Cerebellar cortex (tissue), 1 donor: ENCODE results near the gene LCE1D.

Source experiments
- DNase-seq: peaks from one replicate; pipeline ENCODE4 v3.0.0-alpha.2; 2015; ENCODE audit warnings: low spot score

LCE1D gene

GRCh38 chr1:152796421-152796820 is at the start of gene LCE1D:
Gene LCE1D, plus strand, starts transcription at chr1:152796721. Its CDS starts 1,074 bp downstream, at chr1:152797795.
- DNase-seq: no peak

GRCh38 chr1:152747831-152748230 is 48.7 kb upstream of the LCE1D start:
- no peak for DNase-seq

- no peak for DNase-seq
Measured at GRCh38 chr1:152752225-152752624, 44.3 kb upstream of the LCE1D start.

GRCh38 chr1:152753586-152753985 is 42.9 kb upstream of the LCE1D start:
- DNase-seq: no peak

- no peak for DNase-seq
Measured at GRCh38 chr1:152756872-152757271, 39.6 kb upstream of the LCE1D start.

GRCh38 chr1:152757747-152758146 is 38.8 kb upstream of the LCE1D start, which contains the start of gene KPRP:
Gene KPRP, plus strand, starts transcription at chr1:152758025. Its CDS starts 1,564 bp downstream, at chr1:152759589.
- no peak for DNase-seq

GRCh38 chr1:152758636-152759035 is 37.9 kb upstream of the LCE1D start:
- no peak for DNase-seq

GRCh38 chr1:152759453-152760173 is 36.9 kb upstream of the LCE1D start:
- DNase-seq: no peak

GRCh38 chr1:152760551-152761190 is 35.9 kb upstream of the LCE1D start:
- no peak for DNase-seq

- DNase-seq: no peak
Measured at GRCh38 chr1:152761609-152762213, 34.8 kb upstream of the LCE1D start.

GRCh38 chr1:152768847-152769533 is 27.5 kb upstream of the LCE1D start:
- no peak for DNase-seq

- no peak for DNase-seq
Measured at GRCh38 chr1:152770411-152770810, 26.1 kb upstream of the LCE1D start.

GRCh38 chr1:152774875-152775274 is 21.6 kb upstream of the LCE1D start, which contains the start of gene LCE1F:
Gene LCE1F, plus strand, starts transcription at chr1:152775140. Its CDS starts 1,232 bp downstream, at chr1:152776372.
- no peak for DNase-seq

- no peak for DNase-seq
Measured at GRCh38 chr1:152776361-152776760, 20.2 kb upstream of the LCE1D start.

- peak; percentile 16 for DNase-seq
Measured at GRCh38 chr1:152777510-152778137, 18.9 kb upstream of the LCE1D start.

GRCh38 chr1:152783095-152783494 is 13.4 kb upstream of the LCE1D start:
- no peak for DNase-seq

GRCh38 chr1:152786077-152786476 is 10.4 kb upstream of the LCE1D start, which contains the start of gene LCE1E:
Gene LCE1E, plus strand, starts transcription at chr1:152786257. Its CDS starts 1,043 bp downstream, at chr1:152787300.
- no peak for DNase-seq

- no peak for DNase-seq
Measured at GRCh38 chr1:152795686-152796085, 835 bp upstream of the LCE1D start.

- DNase-seq: no peak
Measured at GRCh38 chr1:152801333-152801732, 4.8 kb downstream of the LCE1D start.

- no peak for DNase-seq
Measured at GRCh38 chr1:152806576-152806975, 10.1 kb downstream of the LCE1D start, which contains the start of gene LCE1C. Gene LCE1C, minus strand, starts transcription at chr1:152806651. Its CDS starts 1,173 bp downstream, at chr1:152805478.

- no peak for DNase-seq
Measured at GRCh38 chr1:152811050-152811449, 14.5 kb downstream of the LCE1D start.

GRCh38 chr1:152811671-152812070 is 15.2 kb downstream of the LCE1D start, which contains the start of gene LCE1B:
Gene LCE1B, plus strand, starts transcription at chr1:152811971. Its CDS starts 476 bp downstream, at chr1:152812447.
- DNase-seq: no peak
